Memory B cell (primary cell): ENCODE results near the gene FAM53A.
A peak's percentile ranks its signal among the peaks of the same experiment; 100 is the strongest.
"Not testable (repeated sequence)": the region's sequence is repeated elsewhere in the genome, so short reads cannot be mapped to it uniquely, and the experiment has no call there.

ENCODE experiments used
- ATAC-seq: fragments of 150-1000 bp; cut with Tn5 transposase; 2 replicates; pipeline ENCODE4 v1.10.0; 2021; ENCODE audit warnings: low read depth, mild to moderate bottlenecking, moderate library complexity
- DNase-seq, 2 donors: peaks; one replicate each; pipeline ENCODE4 v3.0.0; 2022; ENCODE audit warnings: low spot score in 2 of 2
- H3K27ac Mint-ChIP-seq: one replicate; pipeline ENCODE4 v1.8.0; 2022; ENCODE audit warnings: mild to moderate bottlenecking, moderate library complexity, mixed read lengths
- H3K27me3 Mint-ChIP-seq: one replicate; pipeline ENCODE4 v1.8.0; 2022; ENCODE audit warnings: mixed read lengths
- H3K36me3 Mint-ChIP-seq: one replicate; pipeline ENCODE4 v1.8.0; 2022; ENCODE audit warnings: mild to moderate bottlenecking, mixed read lengths
- H3K4me1 Mint-ChIP-seq: one replicate; pipeline ENCODE4 v1.8.0; 2022; ENCODE audit warnings: mixed read lengths
- H3K4me3 Mint-ChIP-seq: one replicate; pipeline ENCODE4 v1.8.0; 2022; ENCODE audit warnings: mild to moderate bottlenecking, moderate library complexity, mixed read lengths
- H3K9me3 Mint-ChIP-seq: one replicate; pipeline ENCODE4 v1.8.0; 2022; ENCODE audit warnings: mixed read lengths

The FAM53A gene

DNA sequence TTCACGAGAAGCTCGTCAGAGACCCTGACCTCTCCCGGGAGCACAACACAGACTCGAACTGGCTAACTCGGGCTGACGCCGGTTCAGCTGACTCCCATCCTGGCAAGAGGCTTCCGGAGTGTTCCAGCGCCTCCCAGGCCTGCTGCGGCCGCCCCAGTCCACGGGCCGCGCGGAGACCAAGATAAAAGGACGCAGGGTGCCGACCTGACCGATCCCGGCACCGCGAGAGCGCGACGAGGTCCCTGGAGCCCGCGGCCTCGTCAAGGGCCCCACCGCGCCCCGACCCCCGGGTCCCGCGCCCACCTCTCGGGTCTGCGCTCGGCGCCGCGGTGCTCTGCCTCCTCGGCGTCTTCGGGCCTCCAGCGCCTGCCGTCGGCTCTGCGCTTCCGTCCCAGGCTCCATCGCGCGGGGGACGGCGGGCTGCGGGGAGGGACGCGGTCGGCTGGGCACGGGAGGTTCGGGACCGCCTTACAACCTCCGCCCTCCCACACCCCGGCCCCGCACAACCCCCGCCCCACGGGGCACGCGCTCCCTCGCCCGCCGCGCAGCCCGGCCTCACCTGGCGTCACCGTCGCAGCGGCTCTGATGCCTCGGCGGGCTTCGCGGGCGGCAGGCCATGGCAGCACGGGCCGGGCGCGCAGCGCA, 27.6 kb upstream of the FAM53A start:
- peak in 1 of 2 donors; percentile 46 for DNase-seq
- peak overlapping the region; percentile 94 for H3K27ac Mint-ChIP-seq
- H3K4me3 Mint-ChIP-seq, result peak overlapping the region; percentile 88
- H3K27me3 Mint-ChIP-seq, result no peaks in the 10 kb centered on the region
- peaks cover 4% of the 10 kb centered on the region for H3K36me3 Mint-ChIP-seq
- peaks cover 38% of the 10 kb centered on the region for H3K4me1 Mint-ChIP-seq
- no peaks in the 10 kb centered on the region for H3K9me3 Mint-ChIP-seq
- peak; percentile 5 for ATAC-seq

DNA sequence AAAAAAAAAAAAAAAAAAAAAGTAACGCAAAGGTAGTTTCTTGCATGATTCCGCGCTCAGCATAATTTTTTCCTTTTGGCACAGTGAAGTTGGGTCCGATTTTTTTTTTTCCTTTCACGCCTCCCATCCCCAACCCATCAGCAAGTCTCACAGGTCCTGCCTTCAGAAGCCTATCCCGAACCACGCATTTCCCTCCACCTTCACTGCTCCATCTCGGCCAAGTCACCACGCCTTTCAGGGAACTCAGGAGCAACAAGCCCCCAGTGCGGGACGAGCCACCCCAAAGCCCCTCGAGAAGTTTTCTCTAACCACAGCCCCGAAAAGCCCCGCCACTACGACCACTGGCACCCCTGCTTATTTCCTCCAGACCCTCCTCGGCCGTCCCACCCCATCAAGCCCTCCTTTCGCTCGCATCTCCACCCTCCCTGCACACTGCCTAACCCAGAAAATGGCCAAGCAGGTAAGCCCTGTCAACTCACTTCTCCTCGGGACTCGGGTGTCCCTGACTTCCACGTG, 27.0 kb upstream of the FAM53A start:
- peaks cover 4% of the 10 kb centered on the region for H3K36me3 Mint-ChIP-seq
- peaks cover 38% of the 10 kb centered on the region for H3K4me1 Mint-ChIP-seq
- H3K4me3 Mint-ChIP-seq, result peak overlapping the region; percentile 88
- ATAC-seq, result no peak
- no peaks in the 10 kb centered on the region for H3K27me3 Mint-ChIP-seq
- H3K9me3 Mint-ChIP-seq, result no peaks in the 10 kb centered on the region
- peak overlapping the region; percentile 85 for H3K27ac Mint-ChIP-seq
- DNase-seq, result no peak

DNA sequence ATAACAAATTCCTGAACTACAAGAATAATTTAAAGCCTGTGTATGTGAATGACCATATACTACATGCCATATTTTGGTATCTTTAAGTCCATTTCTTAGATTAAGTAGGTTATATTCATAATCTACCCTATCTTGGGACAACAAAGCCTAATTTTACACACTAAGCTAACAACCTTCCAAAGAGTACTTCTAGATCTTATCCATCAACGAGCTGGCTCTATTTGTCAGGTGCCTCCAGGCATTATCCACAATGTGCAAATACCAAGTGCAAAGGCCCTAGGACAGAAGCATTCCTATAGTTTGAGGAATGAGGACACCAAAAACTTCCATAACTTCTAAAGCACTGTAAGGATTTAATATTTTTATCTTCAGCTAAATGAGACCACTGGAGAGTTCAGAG, 24.5 kb upstream of the FAM53A start:
- DNase-seq, result no peak
- no peak overlapping the region for H3K4me3 Mint-ChIP-seq
- H3K4me1 Mint-ChIP-seq, result peaks cover 22% of the 10 kb centered on the region
- no peak for ATAC-seq
- H3K36me3 Mint-ChIP-seq, result peaks cover 5% of the 10 kb centered on the region
- no peaks in the 10 kb centered on the region for H3K27me3 Mint-ChIP-seq
- no peaks in the 10 kb centered on the region for H3K9me3 Mint-ChIP-seq
- peak overlapping the region; percentile 63 for H3K27ac Mint-ChIP-seq

DNA sequence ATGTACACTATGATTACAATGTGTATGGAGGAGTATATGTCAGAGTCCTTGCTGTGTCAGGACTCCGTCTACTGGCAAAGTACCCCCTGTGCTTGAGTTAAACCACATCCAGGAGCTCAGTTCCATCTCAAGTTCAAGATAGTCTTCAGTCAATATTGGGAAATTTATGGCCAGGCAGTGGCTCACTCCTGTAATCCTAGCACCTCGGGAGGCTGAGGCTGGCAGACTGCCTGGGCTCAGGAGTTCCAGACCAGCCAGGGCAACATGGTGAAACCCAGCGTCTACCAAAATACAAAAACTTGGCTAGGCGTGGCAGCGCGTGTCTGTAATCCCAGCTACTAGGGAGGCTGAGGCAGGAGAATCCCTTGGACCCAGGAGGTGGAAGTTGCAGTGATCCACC, 22.2 kb upstream of the FAM53A start:
- H3K36me3 Mint-ChIP-seq, result peaks cover 11% of the 10 kb centered on the region
- ATAC-seq, result no peak
- H3K9me3 Mint-ChIP-seq, result no peaks in the 10 kb centered on the region
- peaks cover 23% of the 10 kb centered on the region for H3K4me1 Mint-ChIP-seq
- no peak overlapping the region for H3K4me3 Mint-ChIP-seq
- DNase-seq, result no peak
- no peaks in the 10 kb centered on the region for H3K27me3 Mint-ChIP-seq
- H3K27ac Mint-ChIP-seq, result no peak overlapping the region

DNA sequence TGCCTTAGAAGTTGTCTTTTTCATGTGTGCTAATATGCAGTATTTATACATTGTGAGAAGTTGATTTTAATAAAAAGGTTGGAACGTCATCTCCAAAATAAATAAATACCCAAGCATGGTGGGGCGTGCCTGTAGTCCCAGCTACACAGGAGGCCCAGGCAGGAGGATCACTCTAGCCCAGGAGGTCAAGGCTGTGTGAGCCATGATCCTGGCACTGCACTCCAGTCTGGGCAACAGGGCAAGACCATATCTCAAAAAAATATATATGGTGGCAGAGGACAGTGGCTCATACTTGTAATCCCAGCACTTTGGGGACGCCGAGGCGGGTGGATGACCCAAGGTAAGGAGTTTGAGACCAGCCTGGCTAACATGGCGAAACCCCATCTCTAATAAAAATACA, 21.6 kb upstream of the FAM53A start:
- H3K4me3 Mint-ChIP-seq, result no peak overlapping the region

DNA sequence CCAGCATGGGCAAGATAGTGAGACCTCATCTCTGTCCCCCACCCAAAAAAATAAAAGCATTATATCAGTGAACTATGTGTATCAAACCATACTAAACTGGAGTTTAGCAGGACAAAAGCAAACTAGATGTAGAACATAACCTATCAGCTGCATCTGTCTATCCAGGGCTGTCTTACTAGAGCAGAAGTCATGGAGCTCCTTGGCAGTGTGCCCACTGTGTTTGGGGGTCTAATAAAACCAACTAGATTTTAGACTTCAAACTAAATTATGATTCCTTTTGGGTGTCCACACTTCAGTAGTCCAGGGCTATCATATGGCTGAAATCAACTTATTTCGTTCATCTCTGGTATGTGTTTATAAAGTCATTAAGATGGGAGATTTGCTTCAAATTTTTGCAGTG, 19.8 kb upstream of the FAM53A start:
- ATAC-seq, result no peak
- H3K9me3 Mint-ChIP-seq, result no peaks in the 10 kb centered on the region
- H3K4me3 Mint-ChIP-seq, result no peak overlapping the region
- H3K4me1 Mint-ChIP-seq, result peaks cover 8% of the 10 kb centered on the region
- peaks cover 11% of the 10 kb centered on the region for H3K36me3 Mint-ChIP-seq
- H3K27ac Mint-ChIP-seq, result no peak overlapping the region
- H3K27me3 Mint-ChIP-seq, result no peaks in the 10 kb centered on the region
- DNase-seq, result no peak

More for the DNA sequence above, 21.6 kb upstream of the FAM53A start:
- Mint-ChIP-seq H3K36me3 (peaks cover 10% of the 10 kb centered on the region), H3K27me3 (no peaks in the 10 kb centered on the region), H3K4me1 (peaks cover 18% of the 10 kb centered on the region), H3K27ac (no peak overlapping the region), H3K9me3 (no peaks in the 10 kb centered on the region)
- DNase-seq (no peak), ATAC-seq (no peak)

DNA sequence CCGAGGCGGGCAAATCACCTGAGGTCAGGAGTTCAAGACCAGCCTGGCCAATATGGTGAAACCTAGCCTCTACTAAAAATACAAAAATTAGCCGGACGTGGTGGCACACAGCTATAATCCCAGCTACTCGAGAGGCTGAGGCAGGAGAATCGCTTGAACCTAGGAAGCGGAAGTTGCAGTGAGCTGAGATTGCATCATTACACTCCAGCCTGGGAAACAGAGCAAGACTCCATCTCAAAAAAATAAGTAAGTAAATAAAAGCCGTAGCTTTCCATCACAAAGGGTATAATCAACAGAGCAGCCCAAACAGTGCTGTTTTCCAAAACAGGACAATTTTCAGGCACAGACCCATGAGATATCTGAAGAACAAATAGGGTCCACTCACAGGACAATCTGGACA, 17.6 kb upstream of the FAM53A start:
- peaks cover 11% of the 10 kb centered on the region for H3K36me3 Mint-ChIP-seq
- H3K9me3 Mint-ChIP-seq, H3K4me1 Mint-ChIP-seq, ATAC-seq, DNase-seq, H3K27ac Mint-ChIP-seq, H3K4me3 Mint-ChIP-seq, H3K27me3 Mint-ChIP-seq: not testable (repeated sequence)

DNA sequence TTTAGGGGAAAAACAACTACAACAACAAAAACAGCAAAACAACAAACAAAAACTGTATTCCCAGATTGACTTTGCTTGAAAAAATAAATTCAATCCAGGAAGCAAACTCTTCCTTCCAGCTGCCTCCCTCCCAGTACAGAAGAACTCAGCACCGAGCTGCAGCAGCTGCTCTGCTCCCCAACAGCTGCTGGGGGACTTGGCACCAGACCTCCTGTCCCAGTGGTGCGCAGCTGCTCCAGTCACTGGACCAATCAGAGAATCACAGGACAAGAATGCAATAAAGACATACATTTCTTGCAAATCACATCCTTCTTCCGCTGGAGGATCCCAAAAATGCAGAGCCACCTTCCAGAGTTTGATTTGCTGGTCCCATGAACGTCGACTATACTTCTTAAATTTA, 11.8 kb upstream of the FAM53A start:
- H3K9me3 Mint-ChIP-seq, result no peaks in the 10 kb centered on the region
- DNase-seq (no peak), ATAC-seq (no peak)
- no peak overlapping the region for H3K4me3 Mint-ChIP-seq
- H3K27me3 Mint-ChIP-seq, result no peaks in the 10 kb centered on the region
- H3K27ac Mint-ChIP-seq, result no peak overlapping the region
- H3K4me1 Mint-ChIP-seq, result peaks cover 3% of the 10 kb centered on the region
- peaks cover 13% of the 10 kb centered on the region for H3K36me3 Mint-ChIP-seq

DNA sequence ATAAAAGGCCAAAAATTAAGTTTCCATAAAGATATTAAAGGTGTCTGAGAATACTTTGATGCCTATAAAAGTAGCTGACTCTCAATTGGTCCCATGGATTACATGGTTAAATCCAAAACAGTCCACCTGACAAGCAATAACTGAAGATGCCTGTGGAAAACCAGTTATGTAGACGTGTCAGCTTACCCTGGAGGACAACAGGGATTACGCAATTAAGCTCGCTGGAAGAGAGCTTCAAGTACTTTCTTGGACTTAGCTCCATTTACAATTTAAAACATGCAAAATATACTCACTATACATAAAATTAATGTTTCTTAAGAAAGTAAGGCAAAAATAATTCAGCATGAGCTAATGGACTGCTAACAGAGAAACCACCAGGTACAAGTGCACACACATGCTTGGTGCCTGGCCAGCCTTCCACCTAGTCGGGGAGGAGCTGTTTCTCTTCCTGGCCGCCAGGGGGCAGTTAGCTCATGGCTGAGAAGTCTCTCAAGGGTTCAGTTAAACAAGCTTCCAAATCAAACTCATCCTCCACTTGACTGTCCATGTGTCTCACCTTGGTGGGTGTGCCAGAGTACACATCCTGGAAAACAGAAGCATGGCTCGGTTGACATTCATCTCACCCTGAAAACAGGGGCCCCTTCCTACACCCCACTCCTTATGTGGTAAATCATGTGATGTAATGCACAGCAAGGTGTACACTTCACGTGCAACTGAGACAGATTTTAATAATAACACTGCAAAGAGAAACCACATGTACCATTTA, 9.2 kb upstream of the FAM53A start:
- no peaks in the 10 kb centered on the region for H3K9me3 Mint-ChIP-seq
- no peak overlapping the region for H3K27ac Mint-ChIP-seq
- DNase-seq (peak; percentile 72 to 81), ATAC-seq (peak; percentile 98)
- no peak overlapping the region for H3K4me3 Mint-ChIP-seq
- peaks cover 15% of the 10 kb centered on the region for H3K36me3 Mint-ChIP-seq
- H3K4me1 Mint-ChIP-seq, result peaks cover 3% of the 10 kb centered on the region
- no peaks in the 10 kb centered on the region for H3K27me3 Mint-ChIP-seq

DNA sequence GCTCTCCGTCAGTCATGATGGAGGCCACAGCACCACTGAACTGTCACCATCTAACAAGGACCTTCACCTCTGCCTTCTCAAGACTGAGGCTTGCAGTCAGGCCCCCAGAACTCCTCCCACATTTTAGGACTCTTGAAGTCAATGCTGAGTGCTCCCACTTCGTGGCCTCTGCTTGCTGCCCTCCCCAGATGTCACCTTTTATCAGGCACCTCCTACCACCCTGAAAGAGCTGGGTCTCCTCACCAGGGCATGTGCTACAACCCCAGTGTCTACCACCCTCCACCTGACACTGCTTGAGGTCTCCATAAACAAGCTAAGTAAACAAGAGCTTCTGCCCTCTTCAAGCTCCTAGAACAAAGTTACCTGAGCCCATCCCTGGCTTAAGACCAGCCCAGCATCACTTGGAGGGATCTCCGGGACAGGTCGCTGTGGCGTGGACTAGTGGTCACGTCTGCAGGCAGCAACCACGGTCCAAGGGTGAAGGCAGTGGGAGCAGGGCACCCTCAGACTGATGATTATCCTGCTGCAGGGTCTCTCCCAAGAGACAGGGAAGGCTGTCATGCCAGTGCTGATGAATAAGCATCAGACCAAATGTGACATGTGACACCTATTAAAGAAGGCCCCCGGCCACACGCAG, 7.7 kb upstream of the FAM53A start:
- Mint-ChIP-seq H3K36me3 (peaks cover 15% of the 10 kb centered on the region), H3K4me3 (no peak overlapping the region), H3K27me3 (no peaks in the 10 kb centered on the region), H3K9me3 (no peaks in the 10 kb centered on the region), H3K4me1 (peaks cover 3% of the 10 kb centered on the region), H3K27ac (no peak overlapping the region)
- no peak for DNase-seq
- ATAC-seq, result no peak

DNA sequence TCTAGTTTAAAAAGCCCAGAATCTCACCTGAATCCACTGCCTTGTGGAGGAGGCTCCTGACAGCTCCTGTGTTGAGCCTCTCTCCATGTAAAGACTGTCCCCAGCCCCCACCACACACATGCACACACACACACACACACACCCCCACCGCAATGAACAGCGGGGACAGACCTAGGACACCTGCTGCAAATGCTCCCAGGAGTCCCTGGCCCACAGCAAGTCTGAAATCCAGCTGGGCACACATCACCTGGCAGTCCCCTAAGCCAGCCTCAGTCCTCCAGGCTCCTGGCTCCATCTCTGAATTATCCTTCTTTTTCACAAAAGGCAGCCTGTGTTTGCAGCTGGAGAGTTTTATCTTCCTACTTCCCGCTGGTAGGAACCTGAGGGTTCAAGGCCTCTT, 6.6 kb upstream of the FAM53A start:
- Mint-ChIP-seq H3K9me3 (no peaks in the 10 kb centered on the region), H3K4me3 (no peak overlapping the region), H3K36me3 (peaks cover 10% of the 10 kb centered on the region), H3K27me3 (no peaks in the 10 kb centered on the region), H3K4me1 (peaks cover 3% of the 10 kb centered on the region), H3K27ac (no peak overlapping the region)
- ATAC-seq (no peak), DNase-seq (no peak)

DNA sequence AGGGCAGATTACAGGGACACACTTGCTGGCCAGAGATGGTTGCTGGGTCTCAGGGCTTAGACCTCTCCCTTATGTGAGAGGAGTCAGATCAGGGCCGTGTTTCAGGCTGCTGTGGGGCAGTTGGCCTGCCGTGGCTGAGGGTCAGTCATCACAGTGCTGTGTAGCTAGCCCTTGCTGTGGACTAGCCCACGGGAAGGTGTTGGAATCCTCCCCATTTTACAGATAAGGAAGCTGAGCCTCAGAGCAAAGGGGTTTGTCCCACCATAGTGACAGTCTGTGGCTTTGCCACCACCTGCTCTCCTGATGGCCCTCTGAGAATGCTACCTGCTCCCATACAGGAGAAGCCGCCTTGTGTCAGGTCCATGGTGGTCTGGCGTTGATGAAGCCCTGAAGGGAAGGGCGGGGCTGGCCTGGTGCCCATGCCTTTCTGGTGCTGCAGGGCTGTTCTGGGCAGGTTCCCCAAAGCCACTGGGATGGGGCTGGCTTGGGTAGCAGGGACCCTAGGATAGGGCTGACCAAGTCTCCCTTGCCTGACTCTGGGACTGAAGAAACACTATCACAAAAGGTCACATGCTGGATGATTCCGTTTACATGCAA, 2.4 kb upstream of the FAM53A start:
- H3K27ac Mint-ChIP-seq, result no peak overlapping the region
- H3K36me3 Mint-ChIP-seq, result peaks cover 6% of the 10 kb centered on the region
- ATAC-seq, result no peak
- H3K4me3 Mint-ChIP-seq, result peak overlapping the region; percentile 29
- H3K4me1 Mint-ChIP-seq, result peaks cover 9% of the 10 kb centered on the region
- H3K9me3 Mint-ChIP-seq, result no peaks in the 10 kb centered on the region
- DNase-seq, result no peak
- H3K27me3 Mint-ChIP-seq, result no peaks in the 10 kb centered on the region

DNA sequence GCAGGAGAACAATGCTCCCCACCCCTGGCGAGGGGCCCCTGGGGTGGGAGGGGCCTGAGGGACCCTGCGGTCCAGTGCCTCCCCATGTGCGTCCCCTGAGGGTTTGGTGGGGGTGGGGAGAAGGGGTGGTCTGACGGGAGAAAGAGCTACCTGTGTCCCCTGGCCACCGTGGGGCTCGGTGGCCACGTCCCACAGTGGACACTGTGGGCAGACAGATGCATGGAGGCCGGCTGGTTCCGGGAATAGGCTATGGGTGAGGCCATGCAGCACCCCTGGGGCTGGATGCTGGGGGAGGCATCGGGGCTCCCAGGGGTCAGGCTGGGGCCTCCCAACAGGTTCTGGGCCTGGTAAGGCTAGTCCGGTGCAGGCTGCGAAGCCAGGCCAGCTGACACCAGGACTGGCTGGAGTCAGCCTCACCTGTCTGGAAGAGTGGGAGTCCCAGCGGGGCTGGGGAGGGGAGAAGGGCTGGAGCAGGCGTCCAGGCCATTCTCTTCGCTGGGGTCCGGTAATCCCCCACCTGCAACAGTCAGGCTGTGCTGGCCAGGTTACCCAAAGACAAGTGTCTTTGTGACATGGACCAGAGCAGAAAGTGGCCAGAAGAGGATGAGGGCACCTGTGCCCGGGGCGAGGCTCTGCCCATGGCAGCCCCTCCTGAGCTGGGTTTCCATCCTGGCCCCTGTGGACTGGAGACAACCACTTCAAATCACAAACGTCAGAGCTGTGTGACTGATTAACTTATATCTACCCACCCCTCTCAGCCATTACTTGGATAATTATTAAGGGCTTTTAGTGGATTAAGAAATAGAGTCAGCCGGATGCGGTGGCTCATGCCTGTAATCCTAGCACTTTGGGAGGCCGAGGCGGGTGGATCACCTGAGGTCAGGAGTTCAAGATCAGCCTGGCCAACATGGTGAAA, 1.4 kb upstream of the FAM53A start:
- no peak overlapping the region for H3K27ac Mint-ChIP-seq
- DNase-seq (no peak), ATAC-seq (no peak)
- H3K9me3 Mint-ChIP-seq, result no peaks in the 10 kb centered on the region
- H3K4me1 Mint-ChIP-seq, result peaks cover 9% of the 10 kb centered on the region
- peaks cover 3% of the 10 kb centered on the region for H3K36me3 Mint-ChIP-seq
- peak overlapping the region; percentile 52 for H3K4me3 Mint-ChIP-seq
- no peaks in the 10 kb centered on the region for H3K27me3 Mint-ChIP-seq
